Adrenal gland (tissue), 5 donors: Measurements from ENCODE around the gene SSBP2.

Source experiments
- CTCF ChIP-seq, 6 experiments: fragments of 450-650 bp in 4 of 6; fragments of 200-600 bp in 2 of 6; sonication (generic) in 1 of 6; IDR thresholded peaks; 1 replicate in 5 of 6; 2 replicates in 1 of 6; pipeline versions ENCODE4 v1.5.1 to v1.8.0; 2016 to 2021; ENCODE audit warnings: antibody characterized with exemption in 6 of 6, mild to moderate bottlenecking in 2 of 6, moderate library complexity in 1 of 6
- POLR2A ChIP-seq, 2 donors: fragments of 450-650 bp; IDR thresholded peaks; one replicate each; pipeline ENCODE4 v1.6.1; 2017; ENCODE audit warnings: antibody characterized with exemption in 2 of 2, mild to moderate bottlenecking in 2 of 2, moderate library complexity in 1 of 2
- donor health status: DM: no; HTN: no; CAD: no.

GRCh38 chr5:81753429-81753828, 2.5 kb upstream of the SSBP2 start:
- TF ChIP-seq CTCF (IDR thresholded peaks at IDR 0.05) (no peak), POLR2A (IDR thresholded peaks at IDR 0.05) (no peak)
